K562 (cell line): ENCODE measurements around the gene TUBA1B. TPM values are rescaled to one million over a fixed set of nuclear protein-coding genes. Genes with fewer than 3 reads are reported as not detected.

Source experiments
- AFF4 ChIP-seq: sonication (generic); formaldehyde crosslinking; IDR thresholded peaks from 2 replicates; pipeline ENCODE4 v1.8.0; 2023; ENCODE audit warnings: mild to moderate bottlenecking, missing genetic modification reagents
- CAMTA2 ChIP-seq: fragments of 250-450 bp; sonication (Bioruptor Pico); conservative IDR thresholded peaks from 2 replicates; pipeline ENCODE4 v1.5.1; 2022
- GATAD2A ChIP-seq: fragments of 450-650 bp; IDR thresholded peaks from 2 replicates; pipeline ENCODE4 v1.6.1; 2017
- GTF2E2 ChIP-seq: fragments of 200-800 bp; sonication (Bioruptor generic); IDR thresholded peaks from 2 replicates; pipeline ENCODE4 v1.6.1; 2016; ENCODE audit warnings: missing genetic modification characterization, missing compliant biosample characterization
- GTF3C2 ChIP-seq: IDR thresholded peaks from 3 replicates; pipeline ENCODE4 v1.6.1; 2011; ENCODE audit warnings: borderline replicate concordance, mild to moderate bottlenecking, moderate library complexity; ENCODE audit not compliant: insufficient read length; ENCODE audit errors: extremely low read depth
- MLX ChIP-seq, 2 experiments: fragments of 450-650 bp in 1 of 2; sonication (generic) in 1 of 2; formaldehyde crosslinking; conservative IDR thresholded peaks; 2 replicates each; pipeline versions ENCODE4 v1.4.0 to v1.8.1; 2020 to 2022; ENCODE audit warnings: mild to moderate bottlenecking in 1 of 2, missing genetic modification reagents in 1 of 2
- NBN ChIP-seq: fragments of 450-650 bp; IDR thresholded peaks from 2 replicates; pipeline ENCODE4 v1.6.1; 2016; ENCODE audit warnings: low read depth, mild to moderate bottlenecking
- NEUROD1 ChIP-seq: fragments of 150-350 bp; IDR thresholded peaks from 2 replicates; pipeline ENCODE4 v1.6.1; 2014; ENCODE audit warnings: borderline replicate concordance, low read length, low read depth; ENCODE audit not compliant: partially characterized antibody
- NFRKB ChIP-seq: fragments of 450-650 bp; IDR thresholded peaks from 2 replicates; pipeline ENCODE4 v1.6.1; 2016; ENCODE audit warnings: low read depth
- PRPF4 ChIP-seq: fragments of 200-400 bp; formaldehyde crosslinking; IDR thresholded peaks from one replicate; pipeline ENCODE4 v1.6.1; 2017; ENCODE audit warnings: low read length, low read depth, mild to moderate bottlenecking; ENCODE audit not compliant: insufficient read depth, poor library complexity, severe bottlenecking
- RAD51 ChIP-seq: fragments of 450-650 bp; IDR thresholded peaks from 2 replicates; pipeline ENCODE4 v1.7.1; 2016; ENCODE audit warnings: low read depth, mild to moderate bottlenecking, borderline replicate concordance
- RBM15 ChIP-seq: fragments of 200-400 bp; formaldehyde crosslinking; IDR thresholded peaks from 2 replicates; pipeline ENCODE4 v1.6.1; 2018; ENCODE audit warnings: mild to moderate bottlenecking, low read length, moderate library complexity; ENCODE audit not compliant: insufficient read depth
- SLC30A9 ChIP-seq: fragments of 250-450 bp; sonication (Bioruptor Pico); IDR thresholded peaks from 2 replicates; pipeline ENCODE4 v1.8.0; 2022; ENCODE audit warnings: mild to moderate bottlenecking, moderate library complexity
- STAT5A ChIP-seq: IDR thresholded peaks from 2 replicates; pipeline ENCODE4 v1.6.1; 2012; ENCODE audit warnings: low read length, inconsistent platforms, borderline replicate concordance
- SUPT5H ChIP-seq: fragments of 450-650 bp; IDR thresholded peaks from 2 replicates; pipeline ENCODE4 v1.6.1; 2016
- TAL1 ChIP-seq: fragments of 450-650 bp; IDR thresholded peaks from 2 replicates; pipeline ENCODE4 v1.6.1; 2016; ENCODE audit warnings: mild to moderate bottlenecking
- TCF3 ChIP-seq: sonication (generic); formaldehyde crosslinking; IDR thresholded peaks from 2 replicates; pipeline ENCODE4 v1.4.0; 2020; ENCODE audit warnings: mild to moderate bottlenecking, missing genetic modification reagents
- THRB ChIP-seq: fragments of 450-650 bp; formaldehyde crosslinking; conservative IDR thresholded peaks from 2 replicates; pipeline ENCODE4 v1.4.0; 2022; ENCODE audit warnings: mild to moderate bottlenecking, missing genetic modification characterization
- ZNF644 ChIP-seq: fragments of 200-800 bp; sonication (Bioruptor generic); IDR thresholded peaks from 2 replicates; pipeline ENCODE4 v1.6.1; 2016; ENCODE audit warnings: low read depth, missing genetic modification characterization, missing compliant biosample characterization
- polyA plus RNA-seq, 8 experiments: library from polyadenylated mRNA; depleted of rRNA in 4 of 8; stranded (reverse) in 5 of 8; unstranded in 3 of 8; fragments of >200 nt; fragmentation: Nextera tagmentation in 2 of 8; fragmentation: Illumina TruSeq in 1 of 8; extraction: Ambion mirVana in 2 of 8; extraction: Trizol in 1 of 8; gene quantifications; 2 replicates each; pipeline versions ENCODE4 v1.2.1 to v1.2.3, GENCODE V29; 2011 to 2014; ENCODE audit warnings: inconsistent platforms in 1 of 8, missing spikeins in 1 of 8
- total RNA-seq, 7 experiments: library from RNA; depleted of rRNA in 6 of 7; stranded (reverse); fragments of >200 nt in 6 of 7; fragmentation: Illumina TruSeq in 2 of 7; extraction: Trizol in 2 of 7; gene quantifications; 2 replicates each; pipeline versions ENCODE4 v1.2.1 to v1.2.3, GENCODE V29; 2011 to 2021; ENCODE audit warnings: low replicate concordance in 1 of 7

The TUBA1B gene
- total and polyA plus RNA-seq, 9 of the 15 experiments (the other 6 are each of a cell fraction or from before 2014, with no cell fraction given) = 2,189 to 4,624 (median 2,628) TPM

GRCh38 chr12:49126852-49127763, 4.1 kb downstream of the TUBA1B start (continued):
- TF ChIP-seq PRPF4 (no peak), CAMTA2 (CRISPR knock-in tag) (0 out of 2 replicates have a peak, but pooled peaks have one; percentile 19), SLC30A9 (CRISPR knock-in tag) (no peak), TAL1 (no peak), MLX (CRISPR knock-in tag; conservative IDR thresholded peaks at IDR 0.05) (peak in 1 of 2 experiments; percentile 82; a peak in 1 of 4 replicates), AFF4 (CRISPR knock-in tag) (peak; percentile 48; the same call in 1 of the 2 replicates), GTF3C2 (no peak), GTF2E2 (tag) (no peak), NEUROD1 (no peak), THRB (CRISPR knock-in tag) (peak; percentile 99), NBN (no peak), ZNF644 (tag) (no peak), STAT5A (no peak; the same call in 1 of the 2 replicates), TCF3 (CRISPR knock-in tag) (no peak), SUPT5H (peak; percentile 88), GATAD2A (no peak), RBM15 (no peak), NFRKB (no peak), RAD51 (no peak)
